CD4-positive, alpha-beta T cell (primary cell): ENCODE results near the gene CDH4. TPM values are rescaled to one million over a fixed set of nuclear protein-coding genes. Genes with fewer than 3 reads are reported as not detected.

ENCODE experiments used
- ATAC-seq: fragments of 200-7000 bp; cut with Tn5 transposase; one replicate; pipeline ENCODE4 v1.10.0; 2022; ENCODE audit warnings: mild to moderate bottlenecking; ENCODE audit not compliant: poor library complexity
- CTCF ChIA-PET: fragments of 350-600 bp; sonication (Branson Sonifier 250); formaldehyde crosslinking; loops from one replicate; lab custom pipeline; 2021; ENCODE audit warnings: antibody characterized with exemption, inconsistent platforms; lab: Charles Lee
- POLR2A ChIA-PET: fragments of 350-600 bp; sonication (Branson Sonifier 250); formaldehyde crosslinking; loops from one replicate; lab custom pipeline; 2021; ENCODE audit warnings: antibody characterized with exemption, inconsistent platforms; lab: Charles Lee
- DNase-seq, 14 experiments: peaks; one replicate each; pipeline ENCODE4 v3.0.0-alpha.2; 2013 to 2020; ENCODE audit warnings: mixed read lengths in 2 of 14
- H3K27ac ChIP-seq, 2 donors: one replicate each; pipeline versions ENCODE4 v1.5.1 to v1.7.0; 2013; ENCODE audit warnings: low read length in 2 of 2, low read depth in 1 of 2, mild to moderate bottlenecking in 1 of 2
- H3K27me3 ChIP-seq, 2 experiments: 1 replicate in 1 of 2; 2 replicates in 1 of 2; pipeline versions ENCODE4 v1.6.1 to v1.7.0; 2013; ENCODE audit warnings: low read length in 2 of 2, control low read depth in 1 of 2, mild to moderate bottlenecking in 1 of 2, moderate library complexity in 1 of 2; ENCODE audit not compliant: insufficient read depth in 2 of 2, control insufficient read depth in 1 of 2
- H3K36me3 ChIP-seq: one replicate; pipeline ENCODE4 v1.6.1; 2013; ENCODE audit warnings: low read length, control low read depth; ENCODE audit not compliant: insufficient read depth
- H3K4me1 ChIP-seq: one replicate; pipeline ENCODE4 v1.6.1; 2013; ENCODE audit warnings: low read length, control low read depth; ENCODE audit not compliant: insufficient read depth
- H3K4me3 ChIP-seq: one replicate; pipeline ENCODE4 v1.5.1; 2013; ENCODE audit warnings: mild to moderate bottlenecking, low read length, moderate library complexity
- H3K9me3 ChIP-seq, 2 experiments: 1 replicate in 1 of 2; 2 replicates in 1 of 2; pipeline versions ENCODE4 v1.6.1 to v1.7.0; 2013; ENCODE audit warnings: low read length in 2 of 2, mild to moderate bottlenecking in 2 of 2, control low read depth in 1 of 2, moderate library complexity in 1 of 2; ENCODE audit not compliant: control insufficient read depth in 1 of 2, insufficient read depth in 1 of 2
- H3K27ac Mint-ChIP-seq: one replicate; pipeline ENCODE4 v1.8.0; 2020; ENCODE audit warnings: mixed read lengths
- H3K27me3 Mint-ChIP-seq: one replicate; pipeline ENCODE4 v1.8.0; 2021; ENCODE audit warnings: mixed read lengths
- H3K36me3 Mint-ChIP-seq: one replicate; pipeline ENCODE4 v1.8.0; 2021; ENCODE audit warnings: low read depth, mixed read lengths
- H3K4me1 Mint-ChIP-seq: one replicate; pipeline ENCODE4 v1.8.0; 2021; ENCODE audit warnings: low read depth, mixed read lengths
- H3K4me3 Mint-ChIP-seq: one replicate; pipeline ENCODE4 v1.8.0; 2020; ENCODE audit warnings: mild to moderate bottlenecking, mixed read lengths
- H3K9me3 Mint-ChIP-seq: one replicate; pipeline ENCODE4 v1.8.0; 2020; ENCODE audit warnings: mixed read lengths
- CTCF ChIP-seq: fragments of 200-600 bp; IDR thresholded peaks from one replicate; pipeline ENCODE4 v1.8.0; 2022; ENCODE audit warnings: antibody characterized with exemption, mild to moderate bottlenecking
- intact Hi-C, 2 experiments: fragments of 100-400 bp; cut with DNase I in 1 of 2; cut with micrococcal nuclease in 1 of 2; formaldehyde crosslinking; loops; one replicate each; pipeline versions ENCODE4 v1.15.1 to v1.9.0; 2023 to 2025; cut with DNase I, micrococcal nuclease
- total RNA-seq, 174 experiments: library from RNA in 2 of 174; stranded (reverse) in 2 of 174; gene quantifications; one replicate each; pipeline ENCODE4 v1.2.3 and lab custom pipeline; 2021 to 2026

Gene CDH4
- total RNA-seq, 2 experiments from 2014 or later, result 0.11 TPM

DNA sequence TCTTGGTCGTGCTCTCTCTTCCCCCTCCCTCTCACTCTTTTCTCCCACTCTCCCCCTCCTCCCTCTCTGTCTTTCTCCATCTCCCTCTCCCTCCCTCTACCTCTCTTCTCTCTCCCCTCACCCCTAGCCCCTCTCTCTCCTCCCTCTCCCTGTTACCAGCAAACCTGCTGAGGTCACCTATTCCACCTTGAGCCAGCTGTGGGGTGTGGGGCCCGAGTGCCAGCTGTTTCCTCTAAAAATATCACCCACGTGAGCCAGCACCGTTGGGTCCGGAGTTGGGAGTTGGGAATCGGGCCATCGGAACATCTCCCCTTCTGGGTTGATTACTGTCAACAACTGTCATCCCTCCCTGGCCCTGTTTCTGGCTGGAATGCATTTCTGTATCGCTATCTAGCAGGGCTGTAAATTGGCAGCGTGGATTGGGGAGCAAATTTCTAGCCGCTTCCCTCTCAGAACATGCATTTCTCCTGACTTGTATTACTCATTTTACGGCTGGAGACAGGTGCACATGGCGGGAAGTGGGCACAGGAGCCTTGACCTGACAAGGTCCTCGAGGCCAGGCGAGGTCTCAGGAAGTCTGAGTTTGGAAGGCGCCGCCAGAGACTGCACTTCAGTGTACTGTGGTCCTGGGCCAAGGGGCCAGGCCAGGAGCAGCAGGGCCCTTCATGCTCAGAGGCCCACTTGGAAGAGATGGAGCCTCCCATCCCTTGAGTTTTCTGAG is 165.3 kb downstream of the CDH4 start:
- peaks cover 0 to 46% of the 10 kb centered on the region in 2 experiments for H3K9me3 ChIP-seq
- DNase-seq (no peak), ATAC-seq (no peak)
- no peak for TF ChIP-seq CTCF
- H3K27ac Mint-ChIP-seq, result no peak overlapping the region
- H3K4me3 ChIP-seq, result no peak overlapping the region
- no peaks in the 10 kb centered on the region for H3K27me3 Mint-ChIP-seq
- H3K9me3 Mint-ChIP-seq, result no peaks in the 10 kb centered on the region
- POLR2A ChIA-PET, result no interaction called here
- H3K36me3 Mint-ChIP-seq, result no peaks in the 10 kb centered on the region
- peaks cover 0 to 2% of the 10 kb centered on the region in 2 experiments for H3K27me3 ChIP-seq
- no peak overlapping the region for H3K4me3 Mint-ChIP-seq
- CTCF ChIA-PET, result no interaction called here
- no peak overlapping the region for H3K27ac ChIP-seq
- intact Hi-C loops, result no loop called here
- no peaks in the 10 kb centered on the region for H3K4me1 ChIP-seq
- no peaks in the 10 kb centered on the region for H3K4me1 Mint-ChIP-seq
- H3K36me3 ChIP-seq, result no peaks in the 10 kb centered on the region

- CTCF ChIA-PET, result no interaction called here
- Histone ChIP-seq H3K4me3 (no peak overlapping the region), H3K9me3 (peaks cover 0 to 43% of the 10 kb centered on the region in 2 experiments), H3K4me1 (no peaks in the 10 kb centered on the region), H3K27ac (no peak overlapping the region), H3K36me3 (no peaks in the 10 kb centered on the region), H3K27me3 (peaks cover 0 to 2% of the 10 kb centered on the region in 2 experiments)
- Mint-ChIP-seq H3K27me3 (no peaks in the 10 kb centered on the region), H3K4me3 (no peak overlapping the region), H3K36me3 (no peaks in the 10 kb centered on the region), H3K4me1 (no peaks in the 10 kb centered on the region), H3K9me3 (no peaks in the 10 kb centered on the region), H3K27ac (no peak overlapping the region)
- intact Hi-C loops, result no loop called here
- POLR2A ChIA-PET, result no interaction called here
- DNase-seq, result no peak
- ATAC-seq, result no peak
- TF ChIP-seq CTCF, result no peak
Measured at GRCh38 chr20:61419010-61419409, 166.9 kb downstream of the CDH4 start.

GRCh38 chr20:61419501-61419900 is 167.4 kb downstream of the CDH4 start:
- Histone ChIP-seq H3K27me3 (peaks cover 0 to 2% of the 10 kb centered on the region in 2 experiments), H3K27ac (no peak overlapping the region), H3K9me3 (peaks cover 0 to 42% of the 10 kb centered on the region in 2 experiments), H3K4me1 (no peaks in the 10 kb centered on the region), H3K36me3 (no peaks in the 10 kb centered on the region), H3K4me3 (no peak overlapping the region)
- H3K4me3 Mint-ChIP-seq, result no peak overlapping the region
- H3K36me3 Mint-ChIP-seq, result no peaks in the 10 kb centered on the region
- POLR2A ChIA-PET, result no interaction called here
- intact Hi-C loops, result no loop called here
- CTCF ChIA-PET, result no interaction called here
- TF ChIP-seq CTCF, result no peak
- no peaks in the 10 kb centered on the region for H3K9me3 Mint-ChIP-seq
- no peak for DNase-seq
- H3K27me3 Mint-ChIP-seq, result no peaks in the 10 kb centered on the region
- ATAC-seq, result no peak
- H3K27ac Mint-ChIP-seq, result no peak overlapping the region
- H3K4me1 Mint-ChIP-seq, result no peaks in the 10 kb centered on the region
